Activated CD4-positive, CD25-positive, alpha-beta regulatory T cell treated with anti-CD3 and anti-CD28 coated beads, Interleukin-2, amount 50 U/mL, for 24 hours (primary cell): ENCODE results near the gene DIABLO.
A peak's percentile ranks its signal among the peaks of the same experiment; 100 is the strongest.
"Not testable (repeated sequence)": the region's sequence is repeated elsewhere in the genome, so short reads cannot be mapped to it uniquely, and the experiment has no call there.

Source experiments
- ATAC-seq, 2 donors: fragments of 150-1000 bp; cut with Tn5 transposase; one replicate each; pipeline ENCODE4 v1.10.0; 2021; ENCODE audit warnings: mild to moderate bottlenecking in 1 of 2, moderate library complexity in 1 of 2

The DIABLO gene

GRCh38 chr12:122208073-122208820 is 17.6 kb downstream of the DIABLO start:
- ATAC-seq, result no peak

- ATAC-seq, result no peak
Measured at GRCh38 chr12:122207391-122207790, 18.5 kb downstream of the DIABLO start.

DNA sequence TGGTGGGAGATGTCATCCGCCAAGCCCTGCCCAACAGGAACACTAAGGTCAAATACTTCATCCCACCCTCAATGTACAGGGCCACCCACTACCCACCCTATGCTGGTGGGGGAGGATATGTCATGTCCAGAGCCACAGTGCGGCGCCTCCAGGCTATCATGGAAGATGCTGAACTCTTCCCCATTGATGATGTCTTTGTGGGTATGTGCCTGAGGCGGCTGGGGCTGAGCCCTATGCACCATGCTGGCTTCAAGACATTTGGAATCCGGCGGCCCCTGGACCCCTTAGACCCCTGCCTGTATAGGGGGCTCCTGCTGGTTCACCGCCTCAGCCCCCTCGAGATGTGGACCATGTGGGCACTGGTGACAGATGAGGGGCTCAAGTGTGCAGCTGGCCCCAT is 18.9 kb downstream of the DIABLO start:
- no peak for ATAC-seq

- ATAC-seq, result no peak
Measured at GRCh38 chr12:122206111-122206881, 19.6 kb downstream of the DIABLO start.

DNA sequence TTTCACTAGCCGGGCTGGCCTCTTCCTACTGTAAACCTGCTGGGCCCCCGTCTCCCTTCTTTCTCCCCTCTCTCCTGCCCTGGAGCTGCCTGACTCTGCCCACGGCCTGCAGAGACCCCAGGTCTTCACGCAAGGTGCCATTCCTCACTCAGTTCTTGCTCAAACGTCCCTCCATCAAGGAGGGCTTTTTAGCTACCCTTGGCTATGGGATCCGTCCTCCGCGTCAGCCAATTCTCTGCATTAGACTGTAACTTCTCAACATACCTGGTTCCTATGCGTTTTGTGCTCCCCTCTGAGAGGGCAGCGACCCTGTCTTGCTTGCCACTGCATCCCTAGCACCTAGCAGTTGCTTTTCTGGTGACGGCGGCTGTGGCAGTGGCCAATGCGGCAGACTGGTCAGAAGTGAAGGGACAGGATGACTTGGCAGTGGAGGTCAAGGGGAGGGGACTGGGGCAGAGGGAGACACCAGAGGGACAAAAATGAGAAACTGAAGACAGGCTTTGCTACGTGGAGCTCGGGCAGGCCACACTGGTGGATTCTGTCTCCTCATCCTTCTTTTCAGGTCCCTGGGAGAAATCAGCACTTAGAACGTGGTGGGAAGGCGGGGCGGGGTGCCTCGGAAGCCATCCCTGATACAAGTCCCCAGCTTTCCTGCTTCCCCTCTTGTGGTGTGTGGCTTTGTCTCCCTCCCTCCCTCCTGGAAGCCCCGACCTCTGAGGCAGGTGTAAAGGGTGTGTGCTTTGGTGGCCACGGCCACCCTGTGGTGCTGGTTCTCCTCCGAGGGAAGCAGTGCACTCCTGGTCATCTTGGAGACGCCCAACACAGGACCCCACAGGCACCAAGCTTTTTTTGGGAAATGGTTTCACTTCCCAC is 20.6 kb downstream of the DIABLO start:
- ATAC-seq, result no peak

DNA sequence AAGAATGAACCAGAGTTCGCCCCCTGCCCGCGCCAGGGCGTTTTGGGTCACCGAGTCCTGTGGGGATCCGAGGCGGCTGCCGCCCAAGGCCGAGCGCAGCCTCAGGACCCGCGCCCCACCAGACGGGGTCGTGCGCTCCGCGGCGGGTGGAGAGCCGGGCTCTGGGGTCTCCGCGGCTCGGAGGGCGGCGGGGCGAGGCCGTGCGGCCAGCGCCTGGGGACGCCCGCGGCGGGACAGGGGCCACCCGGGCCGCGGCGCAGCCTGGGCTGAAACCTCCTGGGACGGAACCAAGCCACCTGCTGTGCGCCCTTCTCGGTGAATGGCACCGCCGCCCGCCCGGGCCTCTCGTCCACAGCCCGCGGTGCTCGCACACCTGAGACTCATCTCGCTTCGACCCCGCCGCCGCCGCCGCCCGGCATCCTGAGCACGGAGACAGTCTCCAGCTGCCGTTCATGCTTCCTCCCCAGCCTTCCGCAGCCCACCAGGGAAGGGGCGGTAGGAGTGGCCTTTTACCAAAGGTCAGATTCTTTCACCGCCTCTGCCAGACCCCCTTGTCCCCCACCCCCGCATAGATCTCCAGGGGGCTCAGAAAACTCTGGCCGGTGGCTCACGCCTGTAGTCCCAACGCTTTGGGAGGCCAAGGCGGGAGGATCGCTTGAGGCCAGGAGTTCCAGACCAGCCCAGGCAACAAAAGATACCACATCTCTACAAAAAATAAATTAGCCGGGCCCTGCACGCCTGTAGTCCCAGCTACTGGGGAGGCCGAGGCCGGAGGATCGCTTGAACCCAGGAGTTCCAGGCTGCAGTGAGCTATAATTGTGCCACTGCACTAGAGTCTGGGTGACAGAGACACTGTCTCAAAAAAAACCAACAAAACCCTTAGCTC is 21.4 kb downstream of the DIABLO start:
- ATAC-seq, result peak; percentile 6 to 9

DNA sequence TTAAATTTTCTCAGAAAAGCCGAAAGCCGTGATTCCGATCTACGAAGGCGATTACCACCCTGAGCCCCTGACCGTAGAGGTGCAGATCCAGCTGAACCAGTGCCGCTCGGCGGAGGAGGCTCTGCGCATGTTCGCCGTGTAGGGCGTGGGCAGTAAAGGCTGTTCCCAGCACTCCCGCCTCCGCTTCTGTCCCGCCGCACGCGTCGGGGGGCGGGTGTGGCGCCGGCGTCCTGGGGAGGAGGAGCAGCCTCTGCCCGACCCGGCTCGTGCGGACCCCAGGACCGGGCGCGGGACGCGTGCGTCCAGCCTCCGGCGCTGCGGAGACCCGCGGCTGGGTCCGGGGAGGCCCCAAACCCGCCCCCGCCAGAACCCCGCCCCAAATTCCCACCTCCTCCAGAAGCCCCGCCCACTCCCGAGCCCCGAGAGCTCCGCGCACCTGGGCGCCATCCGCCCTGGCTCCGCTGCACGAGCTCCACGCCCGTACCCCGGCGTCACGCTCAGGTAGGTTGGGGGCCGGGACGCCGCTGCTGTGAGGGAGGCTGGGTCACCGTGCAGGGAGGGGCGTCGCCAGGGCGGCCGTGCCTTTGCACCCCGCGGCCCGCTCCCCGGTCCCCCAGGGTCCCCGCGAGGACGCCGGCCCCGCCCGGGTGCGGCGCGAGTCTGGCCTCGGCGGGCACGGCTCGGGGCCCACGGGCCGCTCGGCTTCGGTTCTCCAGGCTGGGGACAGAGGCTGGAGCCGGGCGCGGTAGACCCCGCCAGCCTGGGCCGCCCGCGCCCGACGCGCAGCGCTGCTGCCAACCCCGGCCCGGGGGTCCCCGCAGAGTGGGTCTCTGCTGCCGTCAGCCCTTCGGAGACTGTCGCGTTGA is 22.3 kb downstream of the DIABLO start, which contains the start of gene B3GNT4:
TSS of gene B3GNT4 (plus strand) at position 409 of the 866 bp plus-strand sequence. CDS start 910 bp downstream, outside the sequence.
- ATAC-seq, result peak; percentile 68 to 70

DNA sequence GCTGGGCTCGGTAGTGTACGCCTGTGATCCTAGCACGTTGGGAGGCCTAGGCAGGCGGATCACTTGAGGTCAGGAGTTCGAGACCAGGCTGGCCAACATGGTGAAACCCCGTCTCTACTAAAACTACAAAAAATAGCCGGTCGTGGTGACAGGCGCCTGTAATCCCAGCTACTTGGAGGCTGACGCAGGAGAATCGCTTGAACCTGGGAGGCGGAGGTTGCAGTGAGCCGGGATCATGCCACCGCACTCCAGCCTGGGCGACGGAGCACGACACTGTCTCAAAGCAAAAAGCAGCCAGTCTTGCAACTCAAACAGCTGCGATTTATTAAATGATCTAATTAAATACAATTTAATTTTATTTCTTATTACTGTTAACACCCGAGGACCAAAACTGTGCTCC is 23.0 kb downstream of the DIABLO start:
- ATAC-seq, result not testable (repeated sequence)

DNA sequence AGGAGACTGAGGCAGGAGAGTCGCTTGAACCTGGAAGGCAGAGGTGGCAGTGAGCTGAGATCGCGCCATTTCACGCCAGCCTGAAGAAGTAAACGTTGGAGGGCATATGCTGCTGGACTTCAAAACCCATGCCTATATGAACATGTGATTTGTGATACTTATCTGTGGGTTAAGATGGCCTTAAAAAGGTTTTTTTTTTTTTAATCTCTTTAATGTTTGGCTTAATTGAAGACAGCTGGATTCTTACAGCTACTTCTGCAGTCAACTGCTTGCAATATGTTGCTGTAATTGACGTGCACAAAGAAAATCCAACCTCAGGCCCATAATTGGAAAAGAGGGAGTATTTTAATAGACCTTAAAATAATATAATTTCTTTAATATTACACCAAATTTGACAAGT is 23.8 kb downstream of the DIABLO start:
- no peak for ATAC-seq

GRCh38 chr12:122201381-122201780 is 24.5 kb downstream of the DIABLO start:
- no peak for ATAC-seq

GRCh38 chr12:122200541-122201175 is 25.2 kb downstream of the DIABLO start:
- ATAC-seq, result no peak

GRCh38 chr12:122199484-122200355 is 26.1 kb downstream of the DIABLO start:
- no peak for ATAC-seq

GRCh38 chr12:122197612-122197966 is 28.3 kb downstream of the DIABLO start:
- peak in 1 of 2 donors; percentile 24 for ATAC-seq

GRCh38 chr12:122195405-122195804 is 30.4 kb downstream of the DIABLO start:
- no peak for ATAC-seq

- no peak for ATAC-seq
Measured at GRCh38 chr12:122194804-122195203, 31.0 kb downstream of the DIABLO start.

DNA sequence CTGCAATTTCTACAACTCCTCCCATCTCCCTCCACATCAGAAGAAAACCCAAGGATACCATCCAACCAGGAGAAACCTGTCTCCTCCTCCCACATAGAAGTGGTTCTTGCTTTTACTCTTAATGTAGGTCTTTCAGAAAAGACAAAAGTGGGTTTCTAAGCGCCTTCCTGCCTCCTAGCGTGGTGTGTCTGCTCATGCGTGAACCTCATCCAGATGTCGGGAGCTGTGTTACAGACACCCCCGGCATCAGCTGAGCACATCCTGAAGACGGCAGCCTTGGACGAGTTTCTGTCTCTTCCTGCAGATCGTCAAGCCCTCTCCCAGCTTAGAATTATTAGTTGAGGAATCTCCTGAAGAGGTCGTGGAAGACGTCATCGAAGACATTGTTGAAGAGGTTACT is 33.4 kb downstream of the DIABLO start:
- ATAC-seq, result no peak

DNA sequence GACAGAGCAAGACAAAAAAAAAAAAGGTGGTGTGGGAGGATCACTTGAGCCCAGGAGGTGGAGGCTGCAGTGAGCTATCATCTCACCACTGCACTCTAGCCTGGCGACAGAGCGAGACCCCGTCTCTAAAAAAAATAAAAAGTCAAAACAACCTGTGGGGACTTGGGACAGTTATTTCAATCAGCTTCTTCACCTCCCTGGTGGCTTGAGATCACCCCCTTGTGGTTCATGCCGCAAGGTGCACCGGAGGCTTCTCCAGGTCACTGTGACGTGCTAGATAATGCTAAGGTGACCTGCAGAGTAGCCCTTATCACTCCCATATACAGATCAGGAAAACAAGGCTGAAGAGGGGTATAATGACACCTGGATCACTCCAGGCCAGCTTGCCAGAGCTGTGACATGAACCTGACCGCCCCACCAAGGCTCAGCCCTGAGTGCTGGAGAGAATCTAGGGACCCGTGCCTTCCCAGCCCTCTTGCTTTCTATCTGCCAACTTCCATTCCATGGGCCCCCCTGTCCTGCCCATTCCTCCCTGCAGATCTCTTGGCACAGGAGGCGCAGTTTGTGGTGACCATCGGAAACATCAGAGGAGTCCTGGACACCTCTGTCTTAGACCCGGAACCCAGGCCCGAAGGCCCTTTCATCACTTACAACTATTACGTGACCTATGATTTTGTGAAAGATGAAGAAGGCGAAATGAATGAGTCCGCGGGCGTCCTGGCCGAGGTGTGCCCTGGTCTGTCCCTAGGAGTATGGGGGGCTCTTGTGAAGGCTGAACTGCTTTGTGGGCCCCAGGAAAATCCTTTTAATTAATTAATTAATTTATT is 34.8 kb downstream of the DIABLO start:
- peak; percentile 56 to 84 for ATAC-seq
